SU-DHL-6 (cell line): Measurements from ENCODE around the gene C16orf78.

ENCODE experiments used
- H2AFZ ChIP-seq: fragments of 200-600 bp; sonication (generic); 2 replicates; pipeline ENCODE4 v1.6.1; 2014; ENCODE audit warnings: low read depth, mild to moderate bottlenecking, moderate library complexity, mixed read lengths, antibody characterized with exemption, low read length; ENCODE audit not compliant: severe bottlenecking
- H3F3A ChIP-seq: fragments of 200-600 bp; shearing (Covaris generic); 2 replicates; pipeline ENCODE4 v1.6.0; 2016; ENCODE audit warnings: antibody characterized with exemption, mild to moderate bottlenecking; ENCODE audit not compliant: insufficient read depth
- H3K27ac ChIP-seq: fragments of 200-600 bp; sonication (generic); 2 replicates; pipeline ENCODE4 v1.5.1; 2016; ENCODE audit warnings: low read depth, mild to moderate bottlenecking, low read length, moderate library complexity, mixed read lengths
- H3K27me3 ChIP-seq: fragments of 200-600 bp; sonication (generic), shearing (Covaris generic); 2 replicates; pipeline ENCODE4 v1.6.0; 2014; ENCODE audit warnings: mild to moderate bottlenecking, low read length
- H3K36me3 ChIP-seq: fragments of 200-600 bp; sonication (generic); 2 replicates; pipeline ENCODE4 v1.6.1; 2014; ENCODE audit warnings: mild to moderate bottlenecking, low read length, mixed read lengths
- H3K4me2 ChIP-seq: fragments of 300-600, 200-600 bp; shearing (Covaris generic), sonication (generic); 2 replicates; pipeline ENCODE4 v1.6.0; 2014; ENCODE audit warnings: low read length, low read depth, mild to moderate bottlenecking; ENCODE audit not compliant: poor library complexity, severe bottlenecking
- H3K4me3 ChIP-seq: fragments of 200-600 bp; sonication (generic); 2 replicates; pipeline ENCODE4 v1.5.1; 2014; ENCODE audit warnings: antibody characterized with exemption, low read length, mild to moderate bottlenecking, mixed read lengths; ENCODE audit not compliant: insufficient read depth, poor library complexity, severe bottlenecking
- H3K79me2 ChIP-seq: fragments of 200-600 bp; sonication (generic); 2 replicates; pipeline ENCODE4 v1.6.1; 2014; ENCODE audit warnings: mild to moderate bottlenecking, low read length, moderate library complexity; ENCODE audit not compliant: insufficient read depth
- H3K9ac ChIP-seq: fragments of 200-600 bp; sonication (generic); 2 replicates; pipeline ENCODE4 v1.7.0; 2014; ENCODE audit warnings: mild to moderate bottlenecking, low read length
- H3K9me2 ChIP-seq: fragments of 200-600 bp; sonication (generic); replicated peaks from 2 replicates; pipeline ENCODE4 v1.6.1; 2014; ENCODE audit warnings: low read length; ENCODE audit not compliant: insufficient read depth
- H3K9me3 ChIP-seq: fragments of 200-600 bp; sonication (generic); 2 replicates; pipeline ENCODE4 v1.6.1; 2014; ENCODE audit warnings: low read length, mixed read lengths; ENCODE audit not compliant: insufficient read depth
- H4K20me1 ChIP-seq: fragments of 200-600 bp; sonication (generic); 2 replicates; pipeline ENCODE4 v1.6.1; 2014; ENCODE audit warnings: low read depth, mild to moderate bottlenecking, antibody characterized with exemption, low read length, moderate library complexity, mixed read lengths
- CTCF ChIP-seq: fragments of 200-600 bp; sonication (generic); IDR thresholded peaks from one replicate; pipeline ENCODE4 v1.5.1; 2017; ENCODE audit warnings: antibody characterized with exemption, mild to moderate bottlenecking, low read length, moderate library complexity; ENCODE audit not compliant: insufficient read depth, poor library complexity, severe bottlenecking
- EZH2phosphoT487 ChIP-seq: fragments of 200-600 bp; sonication (generic), shearing (Covaris generic); conservative IDR thresholded peaks from 2 replicates; pipeline ENCODE4 v1.6.1; 2018; ENCODE audit warnings: mild to moderate bottlenecking, antibody characterized with exemption, low read length, moderate library complexity, mixed read lengths

C16orf78 gene

GRCh38 chr16:49345829-49346228, 27.8 kb upstream of the C16orf78 start:
- H3K27ac ChIP-seq, result no peak overlapping the region
- H3K4me3 ChIP-seq, result no peak overlapping the region
- H3K9me3 ChIP-seq, result no peaks in the 10 kb centered on the region
- no peak overlapping the region for H2AFZ ChIP-seq
- H3F3A ChIP-seq, result no peaks in the 10 kb centered on the region
- H3K4me2 ChIP-seq, result no peak overlapping the region
- H3K27me3 ChIP-seq, result no peaks in the 10 kb centered on the region
- no peaks in the 10 kb centered on the region for H3K9me2 ChIP-seq
- H4K20me1 ChIP-seq, result no peaks in the 10 kb centered on the region
- H3K36me3 ChIP-seq, result no peaks in the 10 kb centered on the region
- H3K9ac ChIP-seq, result no peak overlapping the region
- H3K79me2 ChIP-seq, result no peaks in the 10 kb centered on the region
- TF ChIP-seq EZH2phosphoT487, result no peak
- no peak for TF ChIP-seq CTCF

- no peak for TF ChIP-seq EZH2phosphoT487
- TF ChIP-seq CTCF, result no peak
- Histone ChIP-seq H3K4me2 (no peak overlapping the region), H3K27ac (no peak overlapping the region), H3K79me2 (no peaks in the 10 kb centered on the region), H3F3A (no peaks in the 10 kb centered on the region), H3K9ac (no peak overlapping the region), H3K27me3 (no peaks in the 10 kb centered on the region), H4K20me1 (no peaks in the 10 kb centered on the region), H2AFZ (no peak overlapping the region), H3K9me3 (no peaks in the 10 kb centered on the region), H3K9me2 (no peaks in the 10 kb centered on the region), H3K4me3 (no peak overlapping the region), H3K36me3 (no peaks in the 10 kb centered on the region)
These were observed 27.1 kb upstream of the C16orf78 start for GRCh38 chr16:49346459-49346858.

- Histone ChIP-seq H4K20me1 (no peaks in the 10 kb centered on the region), H3K4me3 (no peak overlapping the region), H3K9ac (no peak overlapping the region), H3K79me2 (no peaks in the 10 kb centered on the region), H3K27ac (no peak overlapping the region), H3K36me3 (no peaks in the 10 kb centered on the region), H2AFZ (no peak overlapping the region), H3F3A (no peaks in the 10 kb centered on the region), H3K9me3 (no peaks in the 10 kb centered on the region), H3K4me2 (no peak overlapping the region), H3K9me2 (no peaks in the 10 kb centered on the region), H3K27me3 (no peaks in the 10 kb centered on the region)
- TF ChIP-seq EZH2phosphoT487, result no peak
- TF ChIP-seq CTCF, result no peak
These were observed 26.1 kb upstream of the C16orf78 start for GRCh38 chr16:49347476-49347875.
